SK-N-SH (cell line): ENCODE data around the gene ZNF532. TPM values are rescaled to one million over a fixed set of nuclear protein-coding genes. Genes with fewer than 3 reads are reported as not detected.
A peak's percentile ranks its signal among the peaks of the same experiment; 100 is the strongest.

ENCODE experiments used
- CTCF ChIA-PET: fragments of 300-600, 350-600 bp; formaldehyde crosslinking; extraction: SDS; loops from one replicate; lab custom pipeline; 2021; lab: Yijun Ruan, JAX
- POLR2A ChIA-PET: fragments of 350-600 bp; sonication (Branson Sonifier 250); formaldehyde crosslinking; extraction: SDS; loops from one replicate; lab custom pipeline; 2020; ENCODE audit warnings: antibody characterized with exemption, inconsistent platforms; lab: Yijun Ruan, JAX
- DNase-seq: peaks from one replicate; pipeline ENCODE4 v3.0.0; 2012
- H2AFZ ChIP-seq: fragments of 200-600 bp; sonication (generic); 2 replicates; pipeline ENCODE4 v1.8.1; 2016; ENCODE audit warnings: antibody characterized with exemption, mild to moderate bottlenecking, low read depth
- H3F3A ChIP-seq: fragments of 200-600 bp; sonication (generic); replicated peaks from 2 replicates; pipeline ENCODE3; 2016; ENCODE audit warnings: antibody characterized with exemption, mild to moderate bottlenecking; ENCODE audit not compliant: insufficient read depth
- H3K27ac ChIP-seq, 2 experiments: fragments of 200-500 bp in 1 of 2; fragments of 200-600 bp in 1 of 2; sonication (Bioruptor generic) in 1 of 2; sonication (generic), shearing (Covaris generic) in 1 of 2; 2 replicates each; pipeline versions ENCODE4 v1.5.1 to v1.6.1; 2014 to 2016; ENCODE audit warnings: low read depth in 2 of 2, inconsistent platforms in 1 of 2, low read length in 1 of 2, mild to moderate bottlenecking in 1 of 2, mixed read lengths in 1 of 2
- H3K27me3 ChIP-seq: fragments of 200-600 bp; sonication (generic), shearing (Covaris generic); 2 replicates; pipeline ENCODE4 v1.6.1; 2016; ENCODE audit warnings: mixed run types; ENCODE audit not compliant: insufficient read depth
- H3K36me3 ChIP-seq, 2 experiments: fragments of 200-500 bp in 1 of 2; fragments of 200-600 bp in 1 of 2; sonication (Bioruptor generic) in 1 of 2; sonication (generic) in 1 of 2; replicated peaks in 1 of 2; 2 replicates each; pipeline versions ENCODE3 to v1.5.1; 2014 to 2016; ENCODE audit warnings: low read length in 1 of 2, mild to moderate bottlenecking in 1 of 2; ENCODE audit not compliant: insufficient read depth in 2 of 2, control insufficient read depth in 1 of 2
- H3K4me1 ChIP-seq, 2 experiments: fragments of 200-500 bp in 1 of 2; fragments of 200-600 bp in 1 of 2; sonication (Bioruptor generic) in 1 of 2; sonication (generic), shearing (Covaris generic) in 1 of 2; 2 replicates each; pipeline versions ENCODE4 v1.5.1 to v1.6.1; 2014 to 2016; ENCODE audit warnings: low read depth in 1 of 2, low read length in 1 of 2, mixed run types in 1 of 2; ENCODE audit not compliant: insufficient read depth in 2 of 2, control insufficient read depth in 1 of 2
- H3K4me2 ChIP-seq: fragments of 200-600 bp; sonication (generic), shearing (Covaris generic); 2 replicates; pipeline ENCODE4 v1.6.1; 2017; ENCODE audit warnings: mixed run types
- H3K4me3 ChIP-seq, 2 experiments: fragments of 200-500 bp in 1 of 2; fragments of 200-600 bp in 1 of 2; sonication (Bioruptor generic) in 1 of 2; sonication (generic), shearing (Covaris generic) in 1 of 2; 2 replicates each; pipeline versions ENCODE4 v1.5.1 to v1.8.1; 2014 to 2016; ENCODE audit warnings: low read depth in 2 of 2, inconsistent platforms in 1 of 2, low read length in 1 of 2, mild to moderate bottlenecking in 1 of 2, mixed read lengths in 1 of 2, moderate library complexity in 1 of 2
- H3K79me2 ChIP-seq: fragments of 200-600 bp; sonication (generic); 2 replicates; pipeline ENCODE4 v1.8.1; 2017; ENCODE audit warnings: mild to moderate bottlenecking; ENCODE audit not compliant: insufficient read depth
- H3K9ac ChIP-seq: fragments of 200-600 bp; sonication (generic); 2 replicates; pipeline ENCODE4 v1.6.1; 2017; ENCODE audit warnings: mixed run types
- H3K9me2 ChIP-seq: fragments of 200-600 bp; sonication (generic); 2 replicates; pipeline ENCODE4 v1.6.1; 2017; ENCODE audit warnings: mixed run types
- H3K9me3 ChIP-seq: fragments of 200-600 bp; sonication (generic); 2 replicates; pipeline ENCODE4 v1.6.1; 2017; ENCODE audit warnings: mixed run types, mild to moderate bottlenecking, moderate library complexity
- H4K20me1 ChIP-seq: fragments of 200-600 bp; sonication (generic); 2 replicates; pipeline ENCODE4 v1.6.1; 2017; ENCODE audit warnings: mild to moderate bottlenecking, mixed run types; ENCODE audit not compliant: insufficient read depth
- CHD2 ChIP-seq: fragments of 150-350 bp; IDR thresholded peaks from 2 replicates; pipeline ENCODE4 v1.6.1; 2018; ENCODE audit warnings: low read length; ENCODE audit not compliant: partially characterized antibody
- CTCF ChIP-seq: fragments of 200-600 bp; sonication (generic); IDR thresholded peaks from 2 replicates; pipeline ENCODE4 v1.6.1; 2017; ENCODE audit warnings: antibody characterized with exemption, mild to moderate bottlenecking, moderate library complexity
- EP300 ChIP-seq, 2 experiments: IDR thresholded peaks; 2 replicates each; pipeline versions ENCODE4 v1.4.0 to v1.6.1; 2012; ENCODE audit warnings: borderline replicate concordance in 1 of 2, low read depth in 1 of 2, low read length in 1 of 2
- FOXM1 ChIP-seq: IDR thresholded peaks from 2 replicates; pipeline ENCODE4 v1.4.0; 2012; ENCODE audit warnings: low read depth, mild to moderate bottlenecking
- GATA2 ChIP-seq: sonication (generic); formaldehyde crosslinking; IDR thresholded peaks from 2 replicates; pipeline ENCODE4 v1.5.0; 2020; ENCODE audit warnings: mild to moderate bottlenecking, missing genetic modification reagents
- RXRA ChIP-seq: IDR thresholded peaks from 2 replicates; pipeline ENCODE4 v1.4.0; 2012; ENCODE audit warnings: low read depth, mild to moderate bottlenecking, borderline replicate concordance
- SIN3A ChIP-seq: IDR thresholded peaks from 2 replicates; pipeline ENCODE4 v1.6.1; 2012; ENCODE audit warnings: low read depth, mild to moderate bottlenecking, low read length, moderate library complexity, borderline replicate concordance
- TEAD4 ChIP-seq: IDR thresholded peaks from 2 replicates; pipeline ENCODE4 v1.4.0; 2012; ENCODE audit warnings: mild to moderate bottlenecking, borderline replicate concordance; ENCODE audit not compliant: insufficient read depth
- WGBS: methylation state at CpG from one replicate; pipeline ENCODE4 v1.1.6; 2017; ENCODE audit warnings: low lambda C conversion rate; 5-methylcytosine and 5-hydroxymethylcytosine counted together
- polyA plus RNA-seq, 3 experiments: library from polyadenylated mRNA; depleted of rRNA; stranded (reverse); fragments of >200 nt; gene quantifications; 2 replicates each; pipeline ENCODE4 v1.2.3, GENCODE V29; 2012

The ZNF532 gene
- polyA plus RNA-seq, 1 of the 3 experiments (the other 2 are of a cell fraction) = 34.7 TPM

DNA sequence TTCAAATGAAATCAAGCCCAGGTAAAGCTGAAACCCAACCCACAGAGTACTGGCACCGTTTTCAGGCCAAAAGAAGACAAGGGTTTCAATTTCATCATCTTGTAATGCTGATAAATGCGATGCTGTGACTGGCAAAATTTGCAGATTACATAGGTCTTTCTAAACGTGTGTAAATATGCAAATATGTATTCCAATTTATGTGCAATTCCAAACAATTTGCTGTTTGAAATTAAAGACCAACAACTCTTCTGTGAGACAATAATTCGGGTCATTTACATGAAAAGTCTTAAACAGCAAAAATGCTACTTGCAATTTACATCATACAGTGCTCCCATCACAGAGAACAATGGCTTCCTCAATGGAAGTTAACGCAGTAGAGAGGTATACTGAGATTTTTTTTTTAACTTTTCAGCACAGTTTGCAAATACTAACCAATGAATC, 2.8 kb upstream of the ZNF532 start:
- Histone ChIP-seq H3K27me3 (no peaks in the 10 kb centered on the region), H3K9me2 (no peaks in the 10 kb centered on the region), H4K20me1 (no peaks in the 10 kb centered on the region), H3K36me3 (peaks cover 0 to 10% of the 10 kb centered on the region in 2 experiments), H3K9ac (no peak overlapping the region), H3K4me1 (peaks cover 29 to 38% of the 10 kb centered on the region in 2 experiments)
- TF ChIP-seq SIN3A (no peak), CTCF (no peak), GATA2 (CRISPR knock-in tag) (no peak), RXRA (no peak), TEAD4 (no peak)
- TF ChIP-seq, all 33 proteins: peak for 0
- POLR2A ChIA-PET = no interaction called here
- CTCF ChIA-PET = interaction anchor here (1.9 kb wide), 1 partner anchor 93 kb away, joined by 5 read pairs; no protein-coding TSS in a partner anchor
- Histone ChIP-seq H3F3A (peaks cover 15% of the 10 kb centered on the region), H3K4me3 (no peak overlapping the region), H3K4me2 (no peak overlapping the region), H3K27ac (peak overlapping the region in 1 of 2 experiments; percentile 89; a peak in 2 of 4 replicates), H2AFZ (0 out of 2 replicates have a peak overlapping the region, but pooled peaks have one; percentile 93), H3K79me2 (peaks cover 34% of the 10 kb centered on the region), H3K9me3 (no peaks in the 10 kb centered on the region)
- WGBS = 92% methylated on average over 5 of the region's 5 CpGs
- DNase-seq = no peak

GRCh38 chr18:58862356-58862755, 2.3 kb upstream of the ZNF532 start:
- Histone ChIP-seq H3K4me2 (peak overlapping the region; percentile 63), H3K36me3 (peaks cover 0 to 15% of the 10 kb centered on the region in 2 experiments), H3K9me2 (no peaks in the 10 kb centered on the region), H3K9ac (peak overlapping the region; percentile 77), H3K4me3 (peak overlapping the region in 1 of 2 experiments; percentile 51; a peak in 2 of 4 replicates), H4K20me1 (no peaks in the 10 kb centered on the region), H3K27me3 (no peaks in the 10 kb centered on the region), H3K27ac (peak overlapping the region; percentile 64 to 89; a peak in 3 of 4 replicates), H3K9me3 (no peaks in the 10 kb centered on the region), H3F3A (peaks cover 15% of the 10 kb centered on the region), H3K4me1 (peaks cover 34 to 43% of the 10 kb centered on the region in 2 experiments), H3K79me2 (peaks cover 38% of the 10 kb centered on the region), H2AFZ (peak overlapping the region; percentile 93)
- no peak for TF ChIP-seq EP300 (IDR thresholded peaks at IDR 0.05; ENCODE audit: borderline replicate concordance in 1 of 2, low read depth in 1 of 2, low read length in 1 of 2)
- no peak for TF ChIP-seq FOXM1
- no peak for TF ChIP-seq CHD2
- CTCF ChIA-PET = interaction anchor here (1.9 kb wide), 1 partner anchor 94 kb away, joined by 5 read pairs; no protein-coding TSS in a partner anchor
- POLR2A ChIA-PET = no interaction called here
- WGBS = over 99% methylated on average over 10 of the region's 10 CpGs
- DNase-seq = no peak
